Karpas-422 (cell line): Measurements from ENCODE around the gene VDAC2. TPM values are rescaled to one million over a fixed set of nuclear protein-coding genes. Genes with fewer than 3 reads are reported as not detected.
"Not testable (repeated sequence)": the region's sequence is repeated elsewhere in the genome, so short reads cannot be mapped to it uniquely, and the experiment has no call there.

Experiments used
- DNase-seq: peaks from one replicate; pipeline ENCODE4 v3.0.0-alpha.2; 2015
- H2AFZ ChIP-seq: fragments of 200-600 bp; sonication (generic); 2 replicates; pipeline ENCODE4 v1.6.1; 2014; ENCODE audit warnings: antibody characterized with exemption, low read length, mixed read lengths
- H3K27ac ChIP-seq: fragments of 200-600 bp; sonication (generic); 2 replicates; pipeline ENCODE4 v1.5.1; 2014; ENCODE audit warnings: mild to moderate bottlenecking, low read length, moderate library complexity
- H3K27me3 ChIP-seq: fragments of 200-600 bp; sonication (generic); 2 replicates; pipeline ENCODE4 v1.6.1; 2014; ENCODE audit warnings: low read length, mixed read lengths
- H3K36me3 ChIP-seq: fragments of 200-600 bp; sonication (generic); 2 replicates; pipeline ENCODE4 v1.6.1; 2014; ENCODE audit warnings: low read length, mixed read lengths; ENCODE audit not compliant: insufficient read depth
- H3K4me1 ChIP-seq: fragments of 200-600 bp; sonication (generic); 2 replicates; pipeline ENCODE4 v1.6.1; 2014; ENCODE audit warnings: mild to moderate bottlenecking, low read length, mixed read lengths
- H3K4me2 ChIP-seq: fragments of 200-600 bp; sonication (generic); 2 replicates; pipeline ENCODE4 v1.6.1; 2014; ENCODE audit warnings: low read length, low read depth, mild to moderate bottlenecking; ENCODE audit not compliant: poor library complexity, severe bottlenecking
- H3K4me3 ChIP-seq: fragments of 200-600 bp; sonication (generic); 2 replicates; pipeline ENCODE4 v1.5.1; 2014; ENCODE audit warnings: mild to moderate bottlenecking, antibody characterized with exemption, low read length, mixed read lengths
- H3K79me2 ChIP-seq: fragments of 200-600 bp; sonication (generic); 2 replicates; pipeline ENCODE4 v1.6.1; 2014; ENCODE audit warnings: mild to moderate bottlenecking, low read length, mixed read lengths
- H3K9ac ChIP-seq: fragments of 200-600 bp; sonication (generic); 2 replicates; pipeline ENCODE4 v1.6.0; 2014; ENCODE audit warnings: low read length
- H3K9me2 ChIP-seq: fragments of 200-600 bp; sonication (generic), shearing (Covaris generic); replicated peaks from 2 replicates; pipeline ENCODE4 v1.6.0; 2014; ENCODE audit warnings: mild to moderate bottlenecking, low read length, moderate library complexity; ENCODE audit not compliant: insufficient read depth
- H3K9me3 ChIP-seq: fragments of 300-700, 200-600 bp; sonication (generic); 2 replicates; pipeline ENCODE4 v1.6.1; 2014; ENCODE audit warnings: low read length, mixed read lengths
- H4K20me1 ChIP-seq: fragments of 200-600 bp; sonication (generic); 2 replicates; pipeline ENCODE4 v1.6.1; 2014; ENCODE audit warnings: mild to moderate bottlenecking, antibody characterized with exemption, low read length, low read depth; ENCODE audit not compliant: insufficient read depth
- total RNA-seq: library from RNA; depleted of rRNA; stranded (reverse); fragments of >200 nt; shearing (Covaris generic); gene quantifications from 2 replicates; pipeline ENCODE4 v1.2.3, GENCODE V29; 2014; ENCODE audit warnings: low replicate concordance

Gene VDAC2
- total RNA-seq, 1 experiment from 2014 or later: 128 TPM

- Histone ChIP-seq H3K4me2 (no peak overlapping the region), H3K27me3 (no peaks in the 10 kb centered on the region), H3K9ac (no peak overlapping the region)
Observed at GRCh38 chr10:75179657-75180177, 30.9 kb upstream of the VDAC2 start.

GRCh38 chr10:75180592-75180991, 30.0 kb upstream of the VDAC2 start:
- Histone ChIP-seq H2AFZ (no peak overlapping the region), H3K9me3 (no peaks in the 10 kb centered on the region), H3K4me1 (no peaks in the 10 kb centered on the region), H3K36me3 (peaks cover 14% of the 10 kb centered on the region; the same call in 1 of the 2 replicates), H4K20me1 (no peaks in the 10 kb centered on the region), H3K9me2 (no peaks in the 10 kb centered on the region), H3K27ac (no peak overlapping the region), H3K27me3 (no peaks in the 10 kb centered on the region), H3K79me2 (peaks cover 44% of the 10 kb centered on the region), H3K4me2 (no peak overlapping the region), H3K4me3 (no peak overlapping the region), H3K9ac (no peak overlapping the region)
- no peak for DNase-seq

More at GRCh38 chr10:75179657-75180177, 30.9 kb upstream of the VDAC2 start:
- Histone ChIP-seq H3K9me2 (no peaks in the 10 kb centered on the region), H3K4me3 (no peak overlapping the region), H3K27ac (no peak overlapping the region), H2AFZ (no peak overlapping the region), H3K4me1 (no peaks in the 10 kb centered on the region), H4K20me1 (no peaks in the 10 kb centered on the region), H3K36me3 (peaks cover 14% of the 10 kb centered on the region; the same call in 1 of the 2 replicates), H3K9me3 (no peaks in the 10 kb centered on the region), H3K79me2 (peaks cover 49% of the 10 kb centered on the region)
- no peak for DNase-seq

DNA sequence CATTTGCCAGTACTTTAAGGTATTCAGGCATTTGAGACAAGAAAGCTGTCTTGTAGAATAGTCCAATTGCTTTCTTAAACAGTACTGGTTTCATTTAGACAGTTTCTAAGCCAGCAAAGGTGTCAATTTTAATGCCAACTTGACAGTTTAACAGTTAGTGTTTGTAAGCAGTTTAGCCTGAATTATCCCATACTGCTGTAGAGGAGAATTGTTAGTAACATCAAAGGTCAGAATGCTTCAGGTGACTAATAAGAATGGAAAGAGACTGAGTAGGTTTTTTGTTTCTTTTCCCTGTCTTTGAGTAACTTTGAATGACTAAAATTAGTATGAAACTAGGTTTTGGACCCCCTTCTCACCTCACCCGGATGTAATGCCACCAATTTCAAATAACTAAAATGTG, 29.5 kb upstream of the VDAC2 start:
- Histone ChIP-seq H3K4me1 (no peaks in the 10 kb centered on the region), H3K9ac (no peak overlapping the region), H3K4me2 (no peak overlapping the region), H4K20me1 (no peaks in the 10 kb centered on the region), H3K79me2 (peaks cover 40% of the 10 kb centered on the region), H3K27me3 (no peaks in the 10 kb centered on the region), H3K9me2 (no peaks in the 10 kb centered on the region), H3K27ac (no peak overlapping the region), H3K9me3 (no peaks in the 10 kb centered on the region), H2AFZ (no peak overlapping the region), H3K36me3 (peaks cover 14% of the 10 kb centered on the region; the same call in 1 of the 2 replicates), H3K4me3 (no peak overlapping the region)
- no peak for DNase-seq

GRCh38 chr10:75186310-75186709, 24.3 kb upstream of the VDAC2 start:
- H3K27me3 ChIP-seq: no peaks in the 10 kb centered on the region
- H3K9me2 ChIP-seq: no peaks in the 10 kb centered on the region
- H3K4me3 ChIP-seq: no peak overlapping the region
- peaks cover 4% of the 10 kb centered on the region for H3K79me2 ChIP-seq
- no peaks in the 10 kb centered on the region for H3K9me3 ChIP-seq
- peak; percentile 35 for DNase-seq
- H3K4me1 ChIP-seq: no peaks in the 10 kb centered on the region
- H3K36me3 ChIP-seq: no peaks in the 10 kb centered on the region
- no peak overlapping the region for H3K27ac ChIP-seq
- H3K4me2 ChIP-seq: no peak overlapping the region
- H2AFZ ChIP-seq: no peak overlapping the region
- H4K20me1 ChIP-seq: no peaks in the 10 kb centered on the region
- no peak overlapping the region for H3K9ac ChIP-seq

GRCh38 chr10:75187961-75188426, 22.6 kb upstream of the VDAC2 start:
- Histone ChIP-seq H3K9me3 (no peaks in the 10 kb centered on the region), H3K27ac (no peak overlapping the region), H3K4me2 (no peak overlapping the region), H3K9ac (no peak overlapping the region), H3K27me3 (no peaks in the 10 kb centered on the region), H4K20me1 (no peaks in the 10 kb centered on the region), H3K4me3 (no peak overlapping the region), H3K9me2 (no peaks in the 10 kb centered on the region), H3K79me2 (no peaks in the 10 kb centered on the region), H2AFZ (no peak overlapping the region), H3K36me3 (no peaks in the 10 kb centered on the region), H3K4me1 (no peaks in the 10 kb centered on the region)
- DNase-seq: peak; percentile 86

DNA sequence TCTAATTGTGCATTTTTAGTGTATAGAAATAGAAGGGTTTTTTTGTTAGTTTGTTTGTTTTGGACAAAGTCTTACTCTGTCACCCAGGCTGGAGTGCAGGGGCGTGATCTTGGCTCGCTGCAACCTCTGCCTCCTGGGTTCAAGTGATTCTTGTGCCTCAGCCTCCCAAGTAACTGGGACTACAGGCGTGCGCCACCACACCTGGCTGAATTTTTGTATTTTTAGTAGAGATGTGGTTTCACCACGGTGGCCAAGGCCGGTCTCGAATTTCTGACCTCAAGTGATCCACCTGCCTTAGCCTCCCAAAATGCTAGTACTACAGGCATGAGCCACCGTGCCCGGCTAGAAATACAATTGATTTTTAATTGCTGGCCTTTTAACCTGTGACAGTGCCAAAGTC, 22.1 kb upstream of the VDAC2 start:
- not testable (repeated sequence) for H3K9me3 ChIP-seq, H3K9me2 ChIP-seq, H3K9ac ChIP-seq, H3K79me2 ChIP-seq, H3K27ac ChIP-seq, H3K4me3 ChIP-seq, DNase-seq, H4K20me1 ChIP-seq, H3K27me3 ChIP-seq, H3K36me3 ChIP-seq, H2AFZ ChIP-seq, H3K4me2 ChIP-seq, H3K4me1 ChIP-seq

- H3K27me3 ChIP-seq: no peaks in the 10 kb centered on the region
- no peak overlapping the region for H3K9ac ChIP-seq
- peak; percentile 15 for DNase-seq
- no peaks in the 10 kb centered on the region for H3K9me2 ChIP-seq
- H3K4me1 ChIP-seq: no peaks in the 10 kb centered on the region
- no peaks in the 10 kb centered on the region for H3K79me2 ChIP-seq
- H3K9me3 ChIP-seq: no peaks in the 10 kb centered on the region
- no peak overlapping the region for H3K27ac ChIP-seq
- H2AFZ ChIP-seq: no peak overlapping the region
- H3K4me2 ChIP-seq: no peak overlapping the region
- no peak overlapping the region for H3K4me3 ChIP-seq
- H3K36me3 ChIP-seq: no peaks in the 10 kb centered on the region
- no peaks in the 10 kb centered on the region for H4K20me1 ChIP-seq
Observed at GRCh38 chr10:75189266-75190096, 21.1 kb upstream of the VDAC2 start.

- H3K9ac ChIP-seq: no peak overlapping the region
- no peaks in the 10 kb centered on the region for H3K36me3 ChIP-seq
- no peaks in the 10 kb centered on the region for H3K9me3 ChIP-seq
- H3K4me3 ChIP-seq: no peak overlapping the region
- H4K20me1 ChIP-seq: no peaks in the 10 kb centered on the region
- H3K4me2 ChIP-seq: no peak overlapping the region
- no peaks in the 10 kb centered on the region for H3K4me1 ChIP-seq
- no peaks in the 10 kb centered on the region for H3K9me2 ChIP-seq
- no peak for DNase-seq
- H2AFZ ChIP-seq: no peak overlapping the region
- H3K79me2 ChIP-seq: no peaks in the 10 kb centered on the region
- no peaks in the 10 kb centered on the region for H3K27me3 ChIP-seq
- H3K27ac ChIP-seq: no peak overlapping the region
Observed at GRCh38 chr10:75191821-75192568, 18.6 kb upstream of the VDAC2 start.
